HK-2 (cell line): ENCODE results near the gene EXOC6B.

ENCODE experiments used
- DNase-seq: peaks from one replicate; pipeline ENCODE4 v3.0.0-alpha.2; 2018; ENCODE audit not compliant: unreplicated experiment

Gene EXOC6B

GRCh38 chr2:72825257-72826155 is at the start of gene EXOC6B:
Gene EXOC6B (minus strand): TSS chr2:72826033.
- peak; percentile 90 for DNase-seq

- DNase-seq = no peak
Measured at GRCh38 chr2:72871880-72872279, 46.0 kb upstream of the EXOC6B start.

GRCh38 chr2:72871060-72871459 is 45.2 kb upstream of the EXOC6B start:
- no peak for DNase-seq

- DNase-seq = no peak
Measured at GRCh38 chr2:72864500-72864899, 38.7 kb upstream of the EXOC6B start.

GRCh38 chr2:72863046-72863445 is 37.2 kb upstream of the EXOC6B start:
- no peak for DNase-seq

- DNase-seq = peak; percentile 93
Measured at GRCh38 chr2:72862239-72862988, 36.6 kb upstream of the EXOC6B start.

- peak; percentile 38 for DNase-seq
Measured at GRCh38 chr2:72859831-72860262, 34.0 kb upstream of the EXOC6B start.

- DNase-seq = no peak
Measured at GRCh38 chr2:72851333-72851732, 25.5 kb upstream of the EXOC6B start.

- DNase-seq = no peak
Measured at GRCh38 chr2:72849138-72849462, 23.3 kb upstream of the EXOC6B start.

GRCh38 chr2:72848436-72849137 is 22.8 kb upstream of the EXOC6B start:
- DNase-seq = no peak

- no peak for DNase-seq
Measured at GRCh38 chr2:72847534-72848315, 21.9 kb upstream of the EXOC6B start.

- DNase-seq = no peak
Measured at GRCh38 chr2:72846171-72847095, 20.6 kb upstream of the EXOC6B start.

GRCh38 chr2:72843301-72843700 is 17.5 kb upstream of the EXOC6B start:
- no peak for DNase-seq

GRCh38 chr2:72841462-72842125 is 15.8 kb upstream of the EXOC6B start:
- DNase-seq = no peak

- DNase-seq = no peak
Measured at GRCh38 chr2:72840066-72840465, 14.2 kb upstream of the EXOC6B start.

- no peak for DNase-seq
Measured at GRCh38 chr2:72837171-72837570, 11.3 kb upstream of the EXOC6B start.

GRCh38 chr2:72835403-72835802 is 9.6 kb upstream of the EXOC6B start:
- no peak for DNase-seq

- no peak for DNase-seq
Measured at GRCh38 chr2:72834596-72834995, 8.8 kb upstream of the EXOC6B start.

GRCh38 chr2:72833084-72833714 is 7.4 kb upstream of the EXOC6B start:
- DNase-seq = no peak
